Ammon's horn (tissue), 1 donor: ENCODE data around the gene ACSL5.
"Not testable (repeated sequence)": the region's sequence is repeated elsewhere in the genome, so short reads cannot be mapped to it uniquely, and the experiment has no call there.

Experiments
- DNase-seq: peaks from one replicate; pipeline ENCODE4 v3.0.0-alpha.2; 2016; ENCODE audit warnings: low spot score

The ACSL5 gene

DNA sequence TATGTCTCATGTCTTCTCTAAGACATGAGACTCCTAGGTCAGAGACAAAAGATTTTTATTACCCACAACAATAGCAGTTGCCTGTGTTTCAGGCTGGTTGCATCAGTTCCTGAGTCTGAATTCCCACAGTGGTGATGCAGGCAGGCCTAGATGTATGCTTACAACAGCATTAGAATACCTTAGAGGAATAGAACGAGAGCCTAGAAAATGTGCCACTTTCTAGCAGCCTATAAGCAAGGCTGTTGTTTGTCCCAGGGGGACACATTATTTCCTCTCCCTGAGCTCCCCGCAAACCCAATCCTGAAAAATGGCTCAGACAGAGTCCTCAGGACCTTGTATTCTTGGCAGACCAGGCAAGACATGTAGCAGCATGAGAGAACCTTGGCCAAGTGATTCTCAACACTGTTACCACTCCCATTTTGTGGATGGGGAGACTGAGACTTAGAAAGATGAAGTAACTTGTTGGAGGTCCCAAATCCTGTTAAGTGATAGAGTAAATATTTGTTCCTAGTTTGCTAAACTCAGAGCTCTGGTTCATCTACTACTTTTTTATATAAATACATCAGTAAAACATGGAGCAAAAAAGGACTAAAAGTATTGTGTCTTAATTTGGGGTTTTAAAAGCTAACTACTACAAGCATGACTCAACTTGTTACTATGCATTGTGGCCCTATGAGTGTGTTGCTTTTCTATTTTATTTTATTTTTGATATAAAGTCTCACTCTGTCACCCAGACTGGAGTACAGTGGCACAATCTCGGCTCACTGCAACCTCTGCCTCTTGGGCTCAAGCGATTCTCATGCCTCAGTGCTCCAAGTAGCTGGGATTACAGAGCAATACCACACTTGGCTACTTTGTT lies 87.3 kb downstream of the ACSL5 start:
- DNase-seq: no peak

DNA sequence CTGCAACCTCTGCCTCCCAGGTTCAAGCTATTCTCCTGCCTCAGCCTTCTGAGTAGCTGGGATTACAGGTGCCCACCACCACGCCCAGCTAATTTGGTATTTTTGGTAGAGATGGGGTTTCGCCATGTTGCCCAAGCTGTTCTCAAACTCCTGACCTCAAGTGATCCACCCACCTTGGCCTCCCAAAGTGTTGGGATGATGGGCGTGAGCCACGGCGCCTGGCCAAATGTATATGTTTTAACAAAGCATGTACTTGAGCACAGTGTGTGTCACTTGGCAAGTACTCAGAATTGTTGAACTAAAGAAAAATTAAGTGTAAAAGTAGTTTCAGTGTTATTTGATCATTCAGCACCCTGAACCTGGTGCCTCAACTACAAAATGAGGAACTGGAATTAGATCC lies 90.2 kb downstream of the ACSL5 start:
- DNase-seq: not testable (repeated sequence)

GRCh38 chr10:112465299-112465883 lies 91.5 kb downstream of the ACSL5 start:
- DNase-seq: no peak

DNA sequence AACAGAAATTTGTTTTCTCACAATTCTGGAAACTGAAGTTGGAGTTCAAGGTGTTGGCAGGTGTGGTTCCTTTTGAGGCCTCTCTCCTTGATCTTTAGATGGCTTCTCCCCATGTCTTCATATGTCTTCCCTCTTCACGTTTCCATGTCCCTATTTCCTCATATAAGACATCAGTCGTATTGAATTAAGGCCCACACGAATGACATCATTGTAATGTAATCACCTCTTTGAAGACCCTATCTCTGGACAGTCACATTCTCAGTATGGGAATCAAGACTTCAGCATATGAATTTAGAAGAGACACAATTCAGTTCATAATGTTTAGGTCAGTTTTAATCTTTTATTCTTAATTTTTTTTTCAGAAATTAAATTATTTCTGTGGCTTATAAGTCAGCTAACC lies 92.9 kb downstream of the ACSL5 start:
- DNase-seq: no peak

GRCh38 chr10:112467541-112468075 lies 93.7 kb downstream of the ACSL5 start:
- DNase-seq: no peak

DNA sequence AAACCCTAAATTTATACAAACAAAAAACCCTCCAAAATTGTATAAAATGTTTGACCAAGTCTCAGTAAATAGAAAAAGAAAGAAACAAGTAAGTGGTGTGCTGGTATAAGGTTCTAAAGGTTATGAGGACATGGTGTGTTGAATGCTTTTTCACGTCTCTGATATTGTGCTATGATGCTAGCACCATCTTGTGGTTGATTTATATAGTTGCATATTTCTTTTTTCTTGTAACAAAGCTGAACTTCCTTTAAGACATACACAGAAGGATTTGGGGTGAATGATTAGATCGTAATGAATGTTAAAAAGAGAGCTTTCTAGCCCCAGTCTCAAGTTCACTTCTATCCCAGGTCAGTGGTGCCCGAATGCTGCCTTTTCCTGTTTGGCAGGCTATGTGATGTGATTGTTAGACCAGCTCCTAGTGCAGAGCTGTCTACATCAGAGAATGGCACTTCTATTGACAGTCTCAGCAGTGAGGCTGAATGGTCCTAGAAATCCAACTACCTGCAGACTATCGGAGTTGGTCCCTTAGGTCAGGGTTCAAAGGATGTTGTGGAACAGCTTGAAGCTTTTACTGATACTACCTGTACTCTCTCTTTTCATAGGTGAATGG lies 98.1 kb downstream of the ACSL5 start:
- DNase-seq: peak; percentile 70

DNA sequence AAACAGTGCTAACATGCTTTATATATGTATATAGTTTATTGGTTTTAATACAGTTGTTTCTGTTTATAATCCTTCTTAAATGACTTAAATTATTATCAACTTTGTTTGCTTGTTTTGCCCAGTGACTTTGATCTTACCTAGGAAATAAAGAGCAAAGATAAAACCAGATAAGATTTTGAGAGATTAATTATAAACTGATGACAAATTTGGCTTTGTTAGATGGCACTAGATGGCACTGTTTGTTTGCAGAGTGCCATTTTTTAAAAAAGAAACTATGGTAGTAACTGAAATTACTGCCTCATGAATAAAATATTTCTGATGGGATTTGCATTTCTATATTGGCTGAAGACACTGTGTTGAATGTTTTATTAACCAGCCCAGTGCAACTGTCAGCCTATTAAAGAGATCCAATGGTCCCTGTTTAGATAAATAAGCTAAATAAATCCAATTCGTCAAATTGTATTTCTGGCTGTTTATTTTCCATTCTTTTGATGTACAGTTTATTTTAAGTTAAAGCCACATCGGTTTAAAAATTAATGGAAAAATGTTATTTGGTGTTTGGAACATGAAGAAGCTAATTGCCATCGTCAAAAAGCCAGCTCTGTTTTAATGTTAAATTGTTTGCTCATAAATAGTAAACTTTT lies 101.8 kb downstream of the ACSL5 start:
- no peak for DNase-seq
